NCI-H2081 (cell line): ENCODE data around the gene KCNQ2.

ENCODE experiments used
- DNase-seq, 2 experiments: peaks; one replicate each; lab custom pipeline; 2025; lab: John Stamatoyannopoulos, UW

KCNQ2 gene

GRCh38 chr20:63471002-63471716, 1.3 kb downstream of the KCNQ2 start:
- no peak for DNase-seq

GRCh38 chr20:63470410-63470809, 2.0 kb downstream of the KCNQ2 start:
- no peak for DNase-seq

- DNase-seq: no peak
Measured at GRCh38 chr20:63469713-63470101, 2.7 kb downstream of the KCNQ2 start.

- no peak for DNase-seq
Measured at GRCh38 chr20:63469019-63469712, 3.3 kb downstream of the KCNQ2 start.

- DNase-seq: no peak
Measured at GRCh38 chr20:63468421-63468820, 4.0 kb downstream of the KCNQ2 start.

GRCh38 chr20:63467294-63468083, 5.0 kb downstream of the KCNQ2 start:
- DNase-seq: no peak

- DNase-seq: no peak
Measured at GRCh38 chr20:63466861-63467260, 5.6 kb downstream of the KCNQ2 start.

- no peak for DNase-seq
Measured at GRCh38 chr20:63466250-63466825, 6.1 kb downstream of the KCNQ2 start.

- no peak for DNase-seq
Measured at GRCh38 chr20:63465380-63466249, 6.8 kb downstream of the KCNQ2 start.

- DNase-seq: no peak
Measured at GRCh38 chr20:63464289-63464635, 8.2 kb downstream of the KCNQ2 start.

- DNase-seq: no peak
Measured at GRCh38 chr20:63463400-63464288, 8.8 kb downstream of the KCNQ2 start.

GRCh38 chr20:63462244-63462643, 10.2 kb downstream of the KCNQ2 start:
- DNase-seq: no peak

GRCh38 chr20:63461104-63461763, 11.2 kb downstream of the KCNQ2 start:
- DNase-seq: no peak

GRCh38 chr20:63459070-63459380, 13.4 kb downstream of the KCNQ2 start:
- no peak for DNase-seq

- DNase-seq: no peak
Measured at GRCh38 chr20:63458170-63459069, 14.0 kb downstream of the KCNQ2 start.

- DNase-seq: peak; percentile 42 to 62
Measured at GRCh38 chr20:63457737-63458136, 14.7 kb downstream of the KCNQ2 start.

- DNase-seq: no peak
Measured at GRCh38 chr20:63456429-63457284, 15.8 kb downstream of the KCNQ2 start.

- no peak for DNase-seq
Measured at GRCh38 chr20:63455568-63455859, 16.9 kb downstream of the KCNQ2 start.
